ENCODE data around the gene S100A1. TPM values are rescaled to one million over a fixed set of nuclear protein-coding genes. Genes with fewer than 3 reads are reported as not detected.

The S100A1 gene
- total RNA-seq, 1 donor from 2014 or later, result not detected

DNA sequence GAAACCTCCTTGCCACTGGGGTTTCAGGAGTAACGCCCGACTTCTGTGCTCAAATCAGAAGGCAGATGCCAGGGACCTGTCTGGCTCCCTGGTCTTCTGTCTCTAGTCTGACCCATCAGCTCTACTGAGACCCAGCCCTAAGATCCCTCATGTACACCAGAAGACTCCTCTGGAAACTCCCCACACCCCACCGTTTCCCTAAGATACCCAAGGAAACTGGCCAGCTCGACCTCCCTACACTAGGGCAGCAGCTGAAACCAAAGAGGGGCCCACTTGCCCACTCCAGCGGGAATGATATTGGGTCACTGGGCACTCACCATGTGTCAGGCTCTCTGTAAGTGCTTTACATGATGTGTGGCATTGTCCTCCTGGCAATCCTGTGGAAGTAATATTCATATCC is 14.8 kb upstream of the S100A1 start:
- Mint-ChIP-seq H3K36me3 (ENCODE audit: unreplicated experiment) (no peaks in the 10 kb centered on the region), H3K27ac (ENCODE audit: unreplicated experiment) (peak overlapping the region; percentile 95), H3K27me3 (ENCODE audit: unreplicated experiment) (no peaks in the 10 kb centered on the region), H3K9me3 (ENCODE audit: unreplicated experiment) (no peaks in the 10 kb centered on the region), H3K4me3 (ENCODE audit: unreplicated experiment) (peak overlapping the region; percentile 90), H3K4me1 (ENCODE audit: unreplicated experiment) (peaks cover 66% of the 10 kb centered on the region)
- TF ChIP-seq, protein P1, sequence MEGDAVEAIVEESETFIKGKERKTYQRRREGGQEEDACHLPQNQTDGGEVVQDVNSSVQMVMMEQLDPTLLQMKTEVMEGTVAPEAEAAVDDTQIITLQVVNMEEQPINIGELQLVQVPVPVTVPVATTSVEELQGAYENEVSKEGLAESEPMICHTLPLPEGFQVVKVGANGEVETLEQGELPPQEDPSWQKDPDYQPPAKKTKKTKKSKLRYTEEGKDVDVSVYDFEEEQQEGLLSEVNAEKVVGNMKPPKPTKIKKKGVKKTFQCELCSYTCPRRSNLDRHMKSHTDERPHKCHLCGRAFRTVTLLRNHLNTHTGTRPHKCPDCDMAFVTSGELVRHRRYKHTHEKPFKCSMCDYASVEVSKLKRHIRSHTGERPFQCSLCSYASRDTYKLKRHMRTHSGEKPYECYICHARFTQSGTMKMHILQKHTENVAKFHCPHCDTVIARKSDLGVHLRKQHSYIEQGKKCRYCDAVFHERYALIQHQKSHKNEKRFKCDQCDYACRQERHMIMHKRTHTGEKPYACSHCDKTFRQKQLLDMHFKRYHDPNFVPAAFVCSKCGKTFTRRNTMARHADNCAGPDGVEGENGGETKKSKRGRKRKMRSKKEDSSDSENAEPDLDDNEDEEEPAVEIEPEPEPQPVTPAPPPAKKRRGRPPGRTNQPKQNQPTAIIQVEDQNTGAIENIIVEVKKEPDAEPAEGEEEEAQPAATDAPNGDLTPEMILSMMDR (IDR thresholded peaks at IDR 0.05), result no peak
- DNase-seq (ENCODE audit: extremely low spot score, unreplicated experiment), result no peak

DNA sequence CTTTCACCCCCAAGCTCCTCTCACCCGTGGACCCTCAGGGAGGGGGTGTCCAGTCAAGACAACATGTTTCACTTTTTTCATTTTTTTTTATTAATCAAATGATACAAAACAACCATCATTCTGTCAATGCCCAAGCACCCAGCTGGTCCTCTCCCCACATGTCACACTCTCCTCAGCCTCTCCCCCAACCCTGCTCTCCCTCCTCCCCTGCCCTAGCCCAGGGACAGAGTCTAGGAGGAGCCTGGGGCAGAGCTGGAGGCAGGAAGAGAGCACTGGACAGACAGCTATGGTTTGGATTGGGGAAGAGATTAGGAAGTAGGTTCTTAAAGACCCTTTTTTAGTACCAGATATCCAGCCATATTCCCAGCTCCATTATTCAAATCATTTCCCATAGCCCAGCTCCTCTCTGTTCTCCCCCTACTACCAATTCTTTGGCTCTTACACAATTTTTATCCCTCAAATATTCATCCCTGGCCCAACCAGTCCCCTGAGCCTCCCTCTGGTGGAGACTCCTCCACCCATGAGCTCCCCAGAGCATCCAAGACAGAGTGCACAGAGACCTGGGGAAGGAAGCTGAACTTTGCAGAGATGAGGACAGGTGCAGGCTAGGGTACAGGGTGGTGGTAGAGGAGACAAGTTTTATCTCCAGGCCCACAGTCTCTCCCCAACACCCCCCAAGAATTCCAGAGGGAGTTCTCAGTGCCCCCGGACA is 13.9 kb upstream of the S100A1 start:
- DNase-seq (ENCODE audit: extremely low spot score, unreplicated experiment), result no peak
- H3K9me3 Mint-ChIP-seq (ENCODE audit: unreplicated experiment), result no peaks in the 10 kb centered on the region
- H3K27ac Mint-ChIP-seq (ENCODE audit: unreplicated experiment), result peak overlapping the region; percentile 38
- peaks cover 2% of the 10 kb centered on the region for H3K36me3 Mint-ChIP-seq (ENCODE audit: unreplicated experiment)
- peaks cover 57% of the 10 kb centered on the region for H3K4me1 Mint-ChIP-seq (ENCODE audit: unreplicated experiment)
- TF ChIP-seq, protein P1 (IDR thresholded peaks at IDR 0.05), result no peak
- H3K4me3 Mint-ChIP-seq (ENCODE audit: unreplicated experiment), result no peak overlapping the region
- H3K27me3 Mint-ChIP-seq (ENCODE audit: unreplicated experiment), result no peaks in the 10 kb centered on the region

DNA sequence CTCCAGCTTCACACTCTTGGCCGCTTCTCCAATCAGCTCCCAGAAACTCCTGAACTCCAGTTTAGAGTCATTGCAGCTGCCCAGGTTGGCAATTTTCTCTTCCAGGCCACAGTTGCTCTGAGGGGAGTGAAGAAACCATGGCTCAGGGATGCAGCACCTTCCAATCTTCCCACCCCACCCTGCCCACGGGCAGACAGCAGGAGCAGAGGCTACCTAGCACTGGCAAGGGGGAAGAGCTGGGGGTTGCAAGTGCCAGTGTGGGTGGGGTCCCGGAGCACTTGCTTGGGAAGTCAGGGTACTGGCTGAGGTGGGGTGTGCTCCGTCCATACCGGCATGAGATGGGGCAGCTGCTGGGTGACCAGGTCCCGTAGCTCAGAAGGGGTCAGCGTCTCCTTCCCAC is 13.3 kb upstream of the S100A1 start:
- no peak overlapping the region for H3K4me3 Mint-ChIP-seq (ENCODE audit: unreplicated experiment)
- H3K4me1 Mint-ChIP-seq (ENCODE audit: unreplicated experiment), result peaks cover 51% of the 10 kb centered on the region
- DNase-seq (ENCODE audit: extremely low spot score, unreplicated experiment), result no peak
- peaks cover 6% of the 10 kb centered on the region for H3K36me3 Mint-ChIP-seq (ENCODE audit: unreplicated experiment)
- no peaks in the 10 kb centered on the region for H3K9me3 Mint-ChIP-seq (ENCODE audit: unreplicated experiment)
- TF ChIP-seq, protein P1 (IDR thresholded peaks at IDR 0.05), result no peak
- H3K27ac Mint-ChIP-seq (ENCODE audit: unreplicated experiment), result no peak overlapping the region
- no peaks in the 10 kb centered on the region for H3K27me3 Mint-ChIP-seq (ENCODE audit: unreplicated experiment)

DNA sequence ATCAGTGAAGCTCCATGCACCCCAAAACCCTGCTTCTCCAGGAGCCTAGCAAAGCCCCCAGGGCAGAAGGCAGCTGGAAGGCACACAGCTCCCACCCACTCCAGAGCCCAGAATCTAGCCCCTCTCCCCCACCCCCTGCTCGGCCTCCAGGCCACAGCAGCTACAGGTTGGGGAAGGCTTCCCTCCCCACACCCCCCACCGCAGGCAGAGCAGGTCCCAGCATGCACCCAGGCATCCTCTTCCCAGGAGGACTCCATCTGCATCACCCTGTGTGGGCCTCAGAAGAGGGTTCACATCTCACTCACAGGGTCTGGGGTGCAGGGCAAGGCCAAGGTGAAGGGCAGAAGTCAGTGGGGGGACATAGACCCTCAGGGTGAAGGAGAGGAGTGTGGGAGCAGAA is 12.8 kb upstream of the S100A1 start:
- H3K4me1 Mint-ChIP-seq (ENCODE audit: unreplicated experiment), result peaks cover 46% of the 10 kb centered on the region
- no peaks in the 10 kb centered on the region for H3K9me3 Mint-ChIP-seq (ENCODE audit: unreplicated experiment)
- no peak for DNase-seq (ENCODE audit: extremely low spot score, unreplicated experiment)
- no peak overlapping the region for H3K27ac Mint-ChIP-seq (ENCODE audit: unreplicated experiment)
- peaks cover 9% of the 10 kb centered on the region for H3K36me3 Mint-ChIP-seq (ENCODE audit: unreplicated experiment)
- TF ChIP-seq, protein P1 (IDR thresholded peaks at IDR 0.05), result no peak
- no peak overlapping the region for H3K4me3 Mint-ChIP-seq (ENCODE audit: unreplicated experiment)
- H3K27me3 Mint-ChIP-seq (ENCODE audit: unreplicated experiment), result no peaks in the 10 kb centered on the region

DNA sequence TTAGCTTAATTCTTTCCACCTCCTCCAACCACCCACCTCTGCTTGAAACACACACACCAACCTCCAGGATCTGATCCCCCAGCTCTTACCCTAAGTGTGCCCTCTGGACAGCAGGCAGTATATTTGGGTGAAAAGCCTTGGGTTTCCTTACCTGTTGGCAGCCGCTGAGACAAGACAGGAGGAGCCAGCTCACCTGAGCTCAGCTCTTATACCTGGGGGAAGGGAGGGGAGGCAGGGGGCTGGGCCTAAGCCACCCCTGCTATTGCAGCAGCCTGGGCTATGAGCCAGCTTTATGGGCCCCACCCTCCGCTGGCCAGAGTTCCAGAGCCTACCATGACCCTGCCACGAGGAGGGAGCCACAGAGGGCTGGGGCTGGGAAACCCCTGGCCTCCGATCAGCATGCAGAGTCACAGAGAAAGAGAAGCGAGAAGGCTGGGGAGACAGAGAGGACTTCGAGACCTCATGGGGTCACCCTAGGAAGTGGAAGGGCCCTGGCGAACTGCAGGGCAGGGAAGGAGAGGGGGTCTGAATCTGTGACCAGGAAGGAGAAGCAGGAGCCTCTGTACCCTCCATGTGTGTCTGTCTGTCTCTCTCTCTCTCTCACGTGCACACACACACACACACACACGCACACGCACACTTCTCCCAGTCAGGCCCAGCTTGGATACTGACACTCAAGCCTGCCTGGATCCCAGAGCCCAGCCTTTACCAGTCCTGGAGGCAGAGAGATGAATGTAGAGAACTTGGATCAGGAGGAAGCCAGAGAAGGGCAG is 11.9 kb upstream of the S100A1 start, which contains the start of gene S100A14:
Gene S100A14 (minus strand): TSS at position 182 of the 773 bp plus-strand sequence. CDS start 467 bp downstream, outside the sequence.
- Mint-ChIP-seq H3K4me3 (ENCODE audit: unreplicated experiment) (no peak within 1 kb of the TSS), H3K9me3 (ENCODE audit: unreplicated experiment) (no peaks in the 10 kb centered on the region), H3K4me1 (ENCODE audit: unreplicated experiment) (peaks cover 39% of the 10 kb centered on the region), H3K27me3 (ENCODE audit: unreplicated experiment) (no peaks in the 10 kb centered on the region), H3K36me3 (ENCODE audit: unreplicated experiment) (peaks cover 13% of the 10 kb centered on the region), H3K27ac (ENCODE audit: unreplicated experiment) (peak within 1 kb of the TSS; percentile 34)
- DNase-seq (ENCODE audit: extremely low spot score, unreplicated experiment), result no peak
- TF ChIP-seq, protein P1 (IDR thresholded peaks at IDR 0.05), result no peak
